ENCODE measurements around the gene COX4I1. TPM values are rescaled to one million over a fixed set of nuclear protein-coding genes. Genes with fewer than 3 reads are reported as not detected.

Gene COX4I1
- total and polyA plus RNA-seq, 3 donors from 2014 or later: 263 to 467 (median 334) TPM

GRCh38 chr16:85853547-85854545, 54.4 kb downstream of the COX4I1 start:
- WGBS, 2 donors: 86% methylated on average over 16 of the region's 16 CpGs
- intact Hi-C loops (cut with DNase I; ENCODE audit: low total_unique reads): no loop called here
- no peak for DNase-seq
- TF ChIP-seq, protein P1, sequence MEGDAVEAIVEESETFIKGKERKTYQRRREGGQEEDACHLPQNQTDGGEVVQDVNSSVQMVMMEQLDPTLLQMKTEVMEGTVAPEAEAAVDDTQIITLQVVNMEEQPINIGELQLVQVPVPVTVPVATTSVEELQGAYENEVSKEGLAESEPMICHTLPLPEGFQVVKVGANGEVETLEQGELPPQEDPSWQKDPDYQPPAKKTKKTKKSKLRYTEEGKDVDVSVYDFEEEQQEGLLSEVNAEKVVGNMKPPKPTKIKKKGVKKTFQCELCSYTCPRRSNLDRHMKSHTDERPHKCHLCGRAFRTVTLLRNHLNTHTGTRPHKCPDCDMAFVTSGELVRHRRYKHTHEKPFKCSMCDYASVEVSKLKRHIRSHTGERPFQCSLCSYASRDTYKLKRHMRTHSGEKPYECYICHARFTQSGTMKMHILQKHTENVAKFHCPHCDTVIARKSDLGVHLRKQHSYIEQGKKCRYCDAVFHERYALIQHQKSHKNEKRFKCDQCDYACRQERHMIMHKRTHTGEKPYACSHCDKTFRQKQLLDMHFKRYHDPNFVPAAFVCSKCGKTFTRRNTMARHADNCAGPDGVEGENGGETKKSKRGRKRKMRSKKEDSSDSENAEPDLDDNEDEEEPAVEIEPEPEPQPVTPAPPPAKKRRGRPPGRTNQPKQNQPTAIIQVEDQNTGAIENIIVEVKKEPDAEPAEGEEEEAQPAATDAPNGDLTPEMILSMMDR (IDR thresholded peaks at IDR 0.05): no peak
- TF ChIP-seq POLR2A (IDR thresholded peaks at IDR 0.05): no peak
- no peaks in the 10 kb centered on the region for H3K9me3 ChIP-seq
- no peak overlapping the region for H3K27ac ChIP-seq
- no peaks in the 10 kb centered on the region for H3K36me3 ChIP-seq (ENCODE audit: low read depth, missing control alignments)
- H3K4me1 ChIP-seq: no peaks in the 10 kb centered on the region
- H3K27me3 ChIP-seq: no peaks in the 10 kb centered on the region
- H3K4me3 ChIP-seq: no peak overlapping the region

DNA sequence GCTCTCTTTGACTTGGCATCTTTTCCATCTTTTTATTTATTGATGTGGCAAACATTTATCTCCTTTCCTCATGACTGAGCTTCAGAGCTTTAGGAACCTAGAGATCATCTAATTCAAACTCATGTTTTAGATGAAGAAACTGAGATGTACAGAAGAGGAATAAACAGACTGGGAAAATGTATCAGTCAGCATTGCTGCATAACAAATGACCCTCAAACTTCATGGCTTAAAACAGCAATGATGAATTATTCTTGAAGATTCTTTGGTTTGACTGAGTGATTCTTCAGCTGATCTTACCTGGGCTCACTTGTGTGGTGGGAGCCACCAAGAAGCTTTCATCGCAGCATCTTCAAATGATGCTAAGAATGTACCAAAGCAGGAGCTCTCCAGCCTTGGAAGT, 55.4 kb downstream of the COX4I1 start:
- Histone ChIP-seq H3K4me1 (no peaks in the 10 kb centered on the region), H3K27me3 (no peaks in the 10 kb centered on the region), H3K4me3 (no peak overlapping the region), H3K27ac (no peak overlapping the region), H3K36me3 (ENCODE audit: low read depth, missing control alignments) (no peaks in the 10 kb centered on the region), H3K9me3 (no peaks in the 10 kb centered on the region)
- no peak for TF ChIP-seq POLR2A (IDR thresholded peaks at IDR 0.05)
- TF ChIP-seq, protein P1 (IDR thresholded peaks at IDR 0.05): no peak
- intact Hi-C loops (cut with DNase I; ENCODE audit: low total_unique reads): no loop called here
- 86 to 100% methylated on average over 1 of the region's 1 CpG for WGBS, 2 donors
- no peak for DNase-seq

DNA sequence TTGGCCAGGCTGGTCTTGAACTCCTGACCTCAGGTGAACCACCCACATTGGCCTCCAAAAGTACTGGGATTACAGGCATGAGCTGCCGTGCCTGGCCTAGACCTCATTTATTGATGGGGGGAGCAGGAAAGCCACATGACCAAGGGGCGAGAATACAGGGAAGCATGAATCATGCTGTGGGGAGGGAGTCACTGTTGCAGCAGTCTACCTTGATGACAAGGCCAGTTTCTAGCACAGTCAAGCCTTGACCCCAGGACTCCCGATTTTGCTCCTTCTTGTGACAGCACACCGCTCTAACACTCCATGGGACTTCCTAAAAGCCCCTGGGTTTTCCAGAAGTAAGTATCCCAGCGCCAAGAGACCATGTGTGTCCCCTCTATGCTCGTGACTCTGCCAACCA, 56.6 kb downstream of the COX4I1 start:
- no peak for TF ChIP-seq POLR2A (IDR thresholded peaks at IDR 0.05)
- TF ChIP-seq, protein P1 (IDR thresholded peaks at IDR 0.05): no peak
- no peaks in the 10 kb centered on the region for H3K9me3 ChIP-seq
- H3K27ac ChIP-seq: no peak overlapping the region
- H3K27me3 ChIP-seq: no peaks in the 10 kb centered on the region
- H3K36me3 ChIP-seq (ENCODE audit: low read depth, missing control alignments): no peaks in the 10 kb centered on the region
- H3K4me1 ChIP-seq: no peaks in the 10 kb centered on the region
- WGBS, 2 donors: 65 to 90% methylated on average over 6 of the region's 6 CpGs
- H3K4me3 ChIP-seq: no peak overlapping the region
- intact Hi-C loops (cut with DNase I; ENCODE audit: low total_unique reads): no loop called here
- DNase-seq: no peak

DNA sequence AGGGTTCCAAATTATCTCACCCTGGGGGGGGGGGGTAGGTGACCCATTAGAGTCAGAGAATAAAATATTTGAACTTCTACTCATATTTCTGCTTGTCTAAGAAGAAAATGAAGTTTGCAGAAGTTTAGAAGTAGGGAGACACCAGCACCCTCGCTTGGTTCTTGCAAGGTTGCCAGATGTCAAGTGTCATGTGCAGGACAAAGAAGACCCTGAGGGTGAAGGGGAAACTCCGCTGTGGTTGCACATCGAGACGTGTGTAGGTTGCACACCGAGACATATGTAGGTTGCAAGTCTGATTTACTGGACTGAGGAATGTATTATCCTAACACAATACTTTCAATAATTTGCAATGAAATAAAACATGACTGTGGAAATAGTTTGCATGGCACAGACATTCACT, 57.1 kb downstream of the COX4I1 start:
- Histone ChIP-seq H3K4me3 (no peak overlapping the region), H3K4me1 (no peaks in the 10 kb centered on the region), H3K36me3 (ENCODE audit: low read depth, missing control alignments) (no peaks in the 10 kb centered on the region), H3K27me3 (no peaks in the 10 kb centered on the region), H3K27ac (no peak overlapping the region), H3K9me3 (no peaks in the 10 kb centered on the region)
- intact Hi-C loops (cut with DNase I; ENCODE audit: low total_unique reads): no loop called here
- no peak for DNase-seq
- WGBS, 2 donors: 85 to 87% methylated on average over 5 of the region's 5 CpGs
- no peak for TF ChIP-seq POLR2A (IDR thresholded peaks at IDR 0.05)
- TF ChIP-seq, protein P1 (IDR thresholded peaks at IDR 0.05): no peak

Small RNA genes lying within 50 kb of the gene (small RNA-seq; reads per million reads assigned to genes)
- gene RNU1-103P: 0 reads per million in 2 donors

Other genes starting within 250 kb of the COX4I1 start
- 100 to 1,000 TPM; 188 to 212 TPM for gene GSE1, start 186.4 kb upstream of the COX4I1 start, total RNA-seq
- 49.9 TPM for gene GSE1, start 186.4 kb upstream of the COX4I1 start, polyA plus RNA-seq (ENCODE audit: insufficient read depth, low read depth, low replicate concordance)
- 10 to 100 TPM in 1 of 2 donors, 1 to 10 TPM in 1; 8.9 to 13.8 TPM for gene GINS2, start 110.7 kb upstream of the COX4I1 start, total RNA-seq
- 11.8 TPM for gene GINS2, start 110.7 kb upstream of the COX4I1 start, polyA plus RNA-seq (ENCODE audit: insufficient read depth, low read depth, low replicate concordance)
- 1 to 10 TPM; 3.8 to 6.0 TPM for gene C16orf74, start 48.6 kb upstream of the COX4I1 start, total RNA-seq
- 4.3 TPM for gene C16orf74, start 48.6 kb upstream of the COX4I1 start, polyA plus RNA-seq (ENCODE audit: insufficient read depth, low read depth, low replicate concordance)
- 10 to 100 TPM; 44.2 to 57.3 TPM for gene EMC8, start 151 bp upstream of the COX4I1 start, total RNA-seq
- gene EMC8, start 151 bp upstream of the COX4I1 start, polyA plus RNA-seq (ENCODE audit: insufficient read depth, low read depth, low replicate concordance): 38.7 TPM
- gene IRF8, start 99.5 kb downstream of the COX4I1 start, total RNA-seq: 10 to 100 TPM; 14.0 to 15.0 TPM
- gene IRF8, start 99.5 kb downstream of the COX4I1 start, polyA plus RNA-seq (ENCODE audit: insufficient read depth, low read depth, low replicate concordance): 7.2 TPM